T-helper 2 cell treated with Interferon-gamma antibody and Interleukin-4, amounts not matched to agents 5 μg/mL and 100 μg/mL, for 36 hours (primary cell): ENCODE results near the gene PSMA2.

Experiments
- DNase-seq: peaks from one replicate; pipeline ENCODE4 v3.0.0; 2021; ENCODE audit warnings: low spot score
- H3K27ac Mint-ChIP-seq: one replicate; pipeline ENCODE4 v1.8.0; 2021; ENCODE audit warnings: mild to moderate bottlenecking, mixed read lengths
- H3K27me3 Mint-ChIP-seq: one replicate; pipeline ENCODE4 v1.8.0; 2021; ENCODE audit warnings: low read depth, mixed read lengths
- H3K36me3 Mint-ChIP-seq: one replicate; pipeline ENCODE4 v1.8.0; 2021; ENCODE audit warnings: low read depth, mixed read lengths
- H3K4me1 Mint-ChIP-seq: one replicate; pipeline ENCODE4 v1.8.0; 2021; ENCODE audit warnings: low read depth, mixed read lengths
- H3K4me3 Mint-ChIP-seq: one replicate; pipeline ENCODE4 v1.8.0; 2022; ENCODE audit warnings: mild to moderate bottlenecking, moderate library complexity, mixed read lengths
- H3K9me3 Mint-ChIP-seq: one replicate; pipeline ENCODE4 v1.8.0; 2021; ENCODE audit warnings: mixed read lengths

Gene PSMA2

GRCh38 chr7:42956062-42956461 lies 24.1 kb upstream of the PSMA2 start:
- DNase-seq, result no peak
- H3K27ac Mint-ChIP-seq, result no peak overlapping the region
- no peaks in the 10 kb centered on the region for H3K4me1 Mint-ChIP-seq
- H3K4me3 Mint-ChIP-seq, result no peak overlapping the region
- H3K9me3 Mint-ChIP-seq, result peaks cover 16% of the 10 kb centered on the region
- no peaks in the 10 kb centered on the region for H3K36me3 Mint-ChIP-seq
- no peaks in the 10 kb centered on the region for H3K27me3 Mint-ChIP-seq

GRCh38 chr7:42953994-42954393 lies 22.0 kb upstream of the PSMA2 start:
- Mint-ChIP-seq H3K27ac (no peak overlapping the region), H3K9me3 (peaks cover 16% of the 10 kb centered on the region), H3K4me1 (no peaks in the 10 kb centered on the region), H3K27me3 (no peaks in the 10 kb centered on the region), H3K4me3 (no peak overlapping the region), H3K36me3 (no peaks in the 10 kb centered on the region)
- DNase-seq, result no peak

- DNase-seq, result no peak
- H3K9me3 Mint-ChIP-seq, result peaks cover 16% of the 10 kb centered on the region
- H3K4me1 Mint-ChIP-seq, result no peaks in the 10 kb centered on the region
- H3K4me3 Mint-ChIP-seq, result no peak overlapping the region
- no peak overlapping the region for H3K27ac Mint-ChIP-seq
- H3K27me3 Mint-ChIP-seq, result no peaks in the 10 kb centered on the region
- H3K36me3 Mint-ChIP-seq, result no peaks in the 10 kb centered on the region
Observed at GRCh38 chr7:42952328-42952727, 20.4 kb upstream of the PSMA2 start.

GRCh38 chr7:42950417-42950816 lies 18.4 kb upstream of the PSMA2 start:
- Mint-ChIP-seq H3K27ac (no peak overlapping the region), H3K4me1 (peaks cover 11% of the 10 kb centered on the region), H3K4me3 (no peak overlapping the region), H3K36me3 (no peaks in the 10 kb centered on the region), H3K9me3 (peaks cover 5% of the 10 kb centered on the region), H3K27me3 (no peaks in the 10 kb centered on the region)
- DNase-seq, result no peak

GRCh38 chr7:42947521-42947920 lies 15.5 kb upstream of the PSMA2 start:
- no peak overlapping the region for H3K4me3 Mint-ChIP-seq
- no peak for DNase-seq
- H3K4me1 Mint-ChIP-seq, result peaks cover 11% of the 10 kb centered on the region
- H3K36me3 Mint-ChIP-seq, result no peaks in the 10 kb centered on the region
- no peak overlapping the region for H3K27ac Mint-ChIP-seq
- no peaks in the 10 kb centered on the region for H3K27me3 Mint-ChIP-seq
- H3K9me3 Mint-ChIP-seq, result no peaks in the 10 kb centered on the region

- Mint-ChIP-seq H3K9me3 (no peaks in the 10 kb centered on the region), H3K4me1 (peaks cover 11% of the 10 kb centered on the region), H3K4me3 (peak overlapping the region; percentile 78), H3K27me3 (no peaks in the 10 kb centered on the region), H3K36me3 (no peaks in the 10 kb centered on the region), H3K27ac (peak overlapping the region; percentile 87)
- DNase-seq, result no peak
Observed at GRCh38 chr7:42946627-42946950, 14.6 kb upstream of the PSMA2 start.

GRCh38 chr7:42945821-42946626 lies 14.1 kb upstream of the PSMA2 start:
- H3K27ac Mint-ChIP-seq, result peak overlapping the region; percentile 87
- no peaks in the 10 kb centered on the region for H3K36me3 Mint-ChIP-seq
- peaks cover 11% of the 10 kb centered on the region for H3K4me1 Mint-ChIP-seq
- DNase-seq, result peak; percentile 40
- H3K27me3 Mint-ChIP-seq, result no peaks in the 10 kb centered on the region
- H3K9me3 Mint-ChIP-seq, result no peaks in the 10 kb centered on the region
- H3K4me3 Mint-ChIP-seq, result peak overlapping the region; percentile 78

GRCh38 chr7:42940985-42941847 lies 9.2 kb upstream of the PSMA2 start:
- Mint-ChIP-seq H3K4me1 (peaks cover 17% of the 10 kb centered on the region), H3K27ac (no peak overlapping the region), H3K9me3 (no peaks in the 10 kb centered on the region), H3K36me3 (peaks cover 24% of the 10 kb centered on the region), H3K27me3 (no peaks in the 10 kb centered on the region), H3K4me3 (no peak overlapping the region)
- peak; percentile 62 for DNase-seq

GRCh38 chr7:42939457-42940240 lies 7.7 kb upstream of the PSMA2 start:
- peaks cover 16% of the 10 kb centered on the region for H3K4me1 Mint-ChIP-seq
- DNase-seq, result no peak
- H3K9me3 Mint-ChIP-seq, result no peaks in the 10 kb centered on the region
- no peak overlapping the region for H3K4me3 Mint-ChIP-seq
- H3K27ac Mint-ChIP-seq, result no peak overlapping the region
- no peaks in the 10 kb centered on the region for H3K27me3 Mint-ChIP-seq
- H3K36me3 Mint-ChIP-seq, result peaks cover 37% of the 10 kb centered on the region

GRCh38 chr7:42935861-42936260 lies 3.9 kb upstream of the PSMA2 start:
- Mint-ChIP-seq H3K27ac (no peak overlapping the region), H3K27me3 (no peaks in the 10 kb centered on the region), H3K9me3 (no peaks in the 10 kb centered on the region), H3K36me3 (peaks cover 46% of the 10 kb centered on the region), H3K4me1 (peaks cover 24% of the 10 kb centered on the region), H3K4me3 (no peak overlapping the region)
- DNase-seq, result no peak

GRCh38 chr7:42934291-42934690 lies 2.3 kb upstream of the PSMA2 start:
- Mint-ChIP-seq H3K4me3 (peak overlapping the region; percentile 96), H3K9me3 (no peaks in the 10 kb centered on the region), H3K27me3 (no peaks in the 10 kb centered on the region), H3K4me1 (peaks cover 31% of the 10 kb centered on the region), H3K27ac (peak overlapping the region; percentile 7), H3K36me3 (peaks cover 45% of the 10 kb centered on the region)
- DNase-seq, result no peak

GRCh38 chr7:42932811-42933591 lies 1.0 kb upstream of the PSMA2 start:
- H3K27me3 Mint-ChIP-seq, result no peaks in the 10 kb centered on the region

GRCh38 chr7:42931447-42931833 lies 534 bp downstream of the PSMA2 start:
- Mint-ChIP-seq H3K36me3 (peaks cover 40% of the 10 kb centered on the region), H3K4me1 (peaks cover 47% of the 10 kb centered on the region), H3K27me3 (no peaks in the 10 kb centered on the region), H3K27ac (peak overlapping the region; percentile 99), H3K9me3 (no peaks in the 10 kb centered on the region), H3K4me3 (peak overlapping the region; percentile 96)
- no peak for DNase-seq

More at GRCh38 chr7:42932811-42933591, 1.0 kb upstream of the PSMA2 start:
- Mint-ChIP-seq H3K4me1 (peaks cover 40% of the 10 kb centered on the region), H3K9me3 (no peaks in the 10 kb centered on the region), H3K36me3 (peaks cover 45% of the 10 kb centered on the region), H3K27ac (peak overlapping the region; percentile 99), H3K4me3 (peak overlapping the region; percentile 96)
- no peak for DNase-seq
